Raji (cell line): ENCODE results near the gene YTHDF1.

Experiments
- POLR2A ChIP-seq: IDR thresholded peaks from 2 replicates; pipeline ENCODE4 v1.6.1; 2011; ENCODE audit warnings: low read depth, low read length, control low read depth; ENCODE audit not compliant: insufficient read depth

Gene YTHDF1

GRCh38 chr20:63158845-63159244, 57.1 kb downstream of the YTHDF1 start:
- TF ChIP-seq POLR2A, result no peak

GRCh38 chr20:63158352-63158751, 57.6 kb downstream of the YTHDF1 start:
- TF ChIP-seq POLR2A, result no peak

- TF ChIP-seq POLR2A, result no peak
These were observed 59.7 kb downstream of the YTHDF1 start for GRCh38 chr20:63156221-63156671.

GRCh38 chr20:63155266-63156165, 60.4 kb downstream of the YTHDF1 start:
- no peak for TF ChIP-seq POLR2A

- TF ChIP-seq POLR2A, result no peak
These were observed 61.5 kb downstream of the YTHDF1 start for GRCh38 chr20:63154395-63154794.

GRCh38 chr20:63153254-63154221, 62.4 kb downstream of the YTHDF1 start:
- no peak for TF ChIP-seq POLR2A

GRCh38 chr20:63152322-63153253, 63.3 kb downstream of the YTHDF1 start:
- TF ChIP-seq POLR2A, result no peak

- TF ChIP-seq POLR2A, result no peak
These were observed 64.2 kb downstream of the YTHDF1 start for GRCh38 chr20:63151554-63152321.

GRCh38 chr20:63150911-63151531, 64.9 kb downstream of the YTHDF1 start:
- TF ChIP-seq POLR2A, result no peak

GRCh38 chr20:63150391-63150898, 65.5 kb downstream of the YTHDF1 start:
- no peak for TF ChIP-seq POLR2A

GRCh38 chr20:63149531-63150192, 66.3 kb downstream of the YTHDF1 start:
- no peak for TF ChIP-seq POLR2A

- TF ChIP-seq POLR2A, result no peak
These were observed 67.2 kb downstream of the YTHDF1 start for GRCh38 chr20:63148696-63149095.

GRCh38 chr20:63147532-63147931, 68.4 kb downstream of the YTHDF1 start:
- TF ChIP-seq POLR2A, result no peak
